H4 (cell line): ENCODE results near the gene ZEB2. TPM values are rescaled to one million over a fixed set of nuclear protein-coding genes. Genes with fewer than 3 reads are reported as not detected.

Source experiments
- DNase-seq: peaks from one replicate; pipeline ENCODE4 v3.0.0-alpha.2; 2015; ENCODE audit warnings: low spot score
- total RNA-seq: library from RNA; depleted of rRNA; stranded (reverse); fragments of >200 nt; shearing (Covaris generic); gene quantifications from 2 replicates; pipeline ENCODE4 v1.2.3, GENCODE V29; 2014

ZEB2 gene
- total RNA-seq, 1 experiment from 2014 or later, result 17.0 TPM

DNA sequence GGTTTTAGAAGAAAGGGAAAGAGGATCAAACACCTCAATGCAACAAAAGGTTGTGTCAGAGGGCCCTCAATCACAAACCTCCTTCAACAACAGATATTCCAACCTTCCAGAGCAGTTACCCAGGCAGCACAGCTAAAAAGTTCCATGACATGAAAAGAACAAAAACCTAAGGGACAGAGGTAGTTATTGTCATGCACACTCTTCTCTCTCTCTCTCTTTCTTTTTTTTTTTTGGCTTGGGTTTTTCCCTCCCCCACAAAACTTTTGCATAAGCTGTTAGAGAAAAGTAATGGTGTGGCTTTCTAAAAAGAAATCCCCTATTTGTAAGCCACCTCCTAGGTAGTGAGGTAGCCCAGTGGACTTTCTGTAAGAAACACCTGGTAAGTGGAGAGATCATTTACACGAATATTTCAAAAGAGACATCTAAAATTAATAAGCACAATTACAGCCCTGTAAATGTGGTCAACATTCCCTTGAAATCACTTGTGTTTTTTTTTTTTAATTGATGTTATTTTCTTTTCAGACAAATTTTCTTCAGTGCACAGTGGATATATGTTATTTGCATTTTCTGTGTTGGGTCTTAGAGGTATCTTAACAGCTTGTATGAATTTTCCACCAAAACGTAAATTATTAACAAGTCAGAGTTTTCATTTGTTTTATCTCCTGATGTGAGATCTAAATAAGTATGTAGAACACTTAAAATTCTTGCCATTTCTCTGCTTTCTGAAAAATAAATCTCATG is 48.4 kb downstream of the ZEB2 start:
- no peak for DNase-seq

DNA sequence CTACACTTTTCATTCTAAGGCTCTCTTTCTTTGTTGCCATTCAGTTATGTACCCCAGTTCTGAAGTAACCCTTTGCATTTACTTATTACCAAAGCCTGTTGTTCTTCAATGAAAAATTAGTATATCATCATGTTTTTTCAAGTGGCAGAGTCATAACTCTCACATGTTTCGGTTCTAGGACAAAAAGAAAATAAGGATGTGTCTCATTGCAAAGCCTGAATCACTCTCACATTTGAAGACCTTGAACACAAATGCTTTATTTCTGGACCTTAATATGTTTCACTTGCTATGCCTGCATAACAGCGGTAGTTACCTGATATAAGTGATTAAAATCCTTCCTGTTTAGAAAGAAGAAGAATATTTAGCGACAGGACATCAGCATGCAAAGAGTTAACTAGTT is 49.1 kb downstream of the ZEB2 start:
- DNase-seq, result no peak

- no peak for DNase-seq
These were observed 49.6 kb downstream of the ZEB2 start for GRCh38 chr2:144470334-144470733.

DNA sequence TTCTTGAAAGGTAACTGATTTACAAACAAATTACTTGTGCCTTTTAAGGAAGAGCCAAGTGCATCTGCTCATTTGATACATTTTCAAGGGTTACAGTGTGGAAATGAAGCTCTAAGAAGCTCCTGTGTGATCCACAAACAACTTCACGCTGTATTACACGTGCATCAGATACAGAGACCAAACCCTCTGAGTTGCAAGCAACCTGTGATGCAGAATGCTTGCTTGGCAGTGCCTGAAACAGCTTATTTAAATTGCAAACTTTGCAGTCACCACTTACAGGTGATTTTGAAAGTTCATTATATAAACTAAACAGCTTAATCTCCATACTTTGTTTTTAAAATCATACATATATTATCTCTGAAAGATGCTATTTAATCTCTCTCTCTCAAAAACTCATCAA is 50.1 kb downstream of the ZEB2 start:
- DNase-seq, result no peak

DNA sequence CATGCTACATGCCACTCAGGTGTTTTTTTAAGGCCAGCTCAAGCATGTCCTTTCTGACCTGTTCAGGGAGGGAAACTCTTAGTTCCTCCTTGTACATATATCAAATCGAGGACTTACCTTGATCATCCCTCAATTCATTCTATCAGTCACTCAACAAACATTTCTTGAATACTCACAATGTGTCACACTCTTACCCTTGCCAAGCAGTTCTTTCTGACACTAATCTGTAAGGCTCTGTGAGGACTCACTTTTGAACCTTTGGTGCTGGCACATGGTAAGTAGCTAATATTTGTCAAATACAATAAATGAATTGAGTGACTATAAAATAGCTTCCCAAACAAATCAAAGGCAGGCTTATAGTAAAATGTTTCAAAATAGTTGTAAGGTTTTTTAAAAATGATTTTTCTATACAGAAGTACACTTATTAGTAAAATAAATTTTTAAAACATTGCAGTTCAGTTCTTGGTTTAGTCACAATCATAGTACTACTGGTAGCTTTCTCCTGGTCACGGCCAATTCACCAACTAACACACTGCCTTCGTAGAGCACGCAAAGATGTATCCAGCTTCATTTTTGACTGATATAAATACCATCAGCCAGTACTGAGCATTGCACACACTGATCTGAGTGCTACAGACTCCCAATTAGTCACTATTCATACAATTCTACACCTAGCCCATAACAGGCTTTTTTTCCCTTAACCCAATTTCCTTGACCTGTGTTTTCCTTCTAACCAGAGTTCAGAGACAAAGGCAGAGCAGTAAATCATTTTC is 50.9 kb downstream of the ZEB2 start:
- no peak for DNase-seq

DNA sequence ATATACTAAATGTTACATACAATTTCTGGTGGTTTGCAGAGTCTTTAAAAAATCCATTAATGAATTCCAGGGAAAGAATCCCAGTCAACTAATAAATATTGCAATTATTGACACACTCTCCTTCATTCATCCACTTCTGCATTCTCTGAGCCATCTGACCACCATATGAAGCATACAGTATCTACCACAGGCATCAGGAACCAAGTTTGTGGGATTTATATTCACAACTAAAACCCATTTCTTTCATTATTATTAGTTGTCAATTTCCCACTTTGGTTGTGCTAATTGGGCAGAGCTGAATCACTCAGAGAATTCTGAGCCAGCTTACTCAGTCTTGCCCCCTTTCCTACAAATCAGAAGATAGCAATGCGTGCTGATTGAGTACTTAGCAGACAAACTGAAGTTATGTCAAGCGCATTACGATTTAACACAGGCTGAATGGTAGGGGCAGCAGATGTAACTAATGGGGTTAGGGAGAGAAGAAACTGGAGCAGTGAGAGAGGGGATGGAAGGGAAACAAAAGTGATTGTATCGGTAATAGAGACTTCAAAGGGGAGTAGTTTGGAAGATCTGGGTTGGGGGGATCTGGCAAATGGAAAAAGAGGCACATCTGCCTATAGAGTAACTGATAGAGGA is 52.3 kb downstream of the ZEB2 start:
- DNase-seq, result no peak

- DNase-seq, result no peak
These were observed 53.3 kb downstream of the ZEB2 start for GRCh38 chr2:144466637-144467036.

DNA sequence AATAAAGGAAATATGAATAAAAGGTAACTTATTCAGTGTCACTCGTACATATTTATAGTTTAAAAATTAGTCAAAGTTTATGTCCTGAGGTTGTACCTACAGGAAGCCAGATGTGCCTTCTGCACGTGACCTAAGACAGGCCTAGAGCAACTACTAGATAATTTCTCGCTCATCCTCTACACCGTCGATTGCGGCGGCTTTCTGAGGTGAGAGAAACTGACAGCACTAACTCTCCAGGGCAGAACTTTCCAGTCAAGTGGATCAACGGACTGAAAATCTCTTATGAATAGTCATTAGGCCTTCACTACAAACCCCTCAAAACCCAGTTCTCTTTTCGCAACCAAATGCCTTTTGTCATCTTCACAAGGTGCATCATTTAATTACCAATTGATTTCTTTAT is 54.2 kb downstream of the ZEB2 start:
- DNase-seq, result no peak

- DNase-seq, result no peak
These were observed 55.2 kb downstream of the ZEB2 start for GRCh38 chr2:144464730-144465129.

- no peak for DNase-seq
These were observed 56.7 kb downstream of the ZEB2 start for GRCh38 chr2:144463266-144463665.

- DNase-seq, result no peak
These were observed 57.7 kb downstream of the ZEB2 start for GRCh38 chr2:144462266-144462665.

DNA sequence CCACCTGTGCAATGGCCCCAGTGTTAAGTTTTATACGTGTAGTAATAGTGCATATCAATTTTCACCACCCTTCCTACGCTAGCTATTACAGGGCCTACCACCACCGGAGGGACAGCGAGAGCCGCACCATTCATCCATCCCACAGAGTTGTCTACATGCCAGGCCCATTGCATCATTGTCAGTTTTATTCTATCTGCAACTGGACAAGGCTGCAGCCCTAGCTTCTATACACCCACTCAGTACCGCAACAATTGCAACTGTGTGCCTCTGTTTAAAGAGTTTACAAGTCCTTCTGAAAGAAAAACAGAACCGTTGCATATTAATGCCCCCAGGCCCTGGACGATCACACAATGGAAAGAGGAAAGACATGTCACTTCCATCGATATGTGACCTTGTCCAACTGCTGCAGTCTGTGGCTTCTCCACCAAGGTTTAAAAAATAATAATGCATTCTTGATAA is 58.6 kb downstream of the ZEB2 start:
- DNase-seq, result peak; percentile 17

DNA sequence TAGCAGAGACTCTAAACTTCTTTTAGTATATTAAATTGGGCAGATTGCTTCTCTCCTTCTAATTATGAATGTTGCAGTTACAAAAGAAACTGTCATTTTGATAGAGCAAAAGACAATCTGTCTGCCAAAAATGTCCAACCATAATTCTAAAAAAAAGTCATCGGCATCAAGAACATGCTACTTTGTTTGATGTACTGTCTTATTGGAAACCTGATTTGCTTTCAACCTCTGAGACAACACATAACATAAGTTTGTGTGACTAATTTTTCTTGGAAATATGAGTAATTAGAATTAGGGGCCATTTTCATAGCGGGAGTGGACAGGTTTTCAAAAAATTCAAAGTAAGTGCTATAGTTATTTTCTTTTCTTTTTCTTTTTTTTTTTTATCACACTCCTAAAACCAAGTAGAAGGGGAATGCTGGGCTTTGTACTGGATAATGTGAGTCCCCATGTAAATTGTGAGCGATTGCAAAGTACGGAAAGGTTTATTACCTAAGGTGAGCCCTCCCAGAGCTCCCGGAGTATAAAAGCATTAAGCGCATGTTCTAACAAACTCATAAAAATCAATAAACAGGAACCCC is 59.1 kb downstream of the ZEB2 start:
- DNase-seq, result no peak

DNA sequence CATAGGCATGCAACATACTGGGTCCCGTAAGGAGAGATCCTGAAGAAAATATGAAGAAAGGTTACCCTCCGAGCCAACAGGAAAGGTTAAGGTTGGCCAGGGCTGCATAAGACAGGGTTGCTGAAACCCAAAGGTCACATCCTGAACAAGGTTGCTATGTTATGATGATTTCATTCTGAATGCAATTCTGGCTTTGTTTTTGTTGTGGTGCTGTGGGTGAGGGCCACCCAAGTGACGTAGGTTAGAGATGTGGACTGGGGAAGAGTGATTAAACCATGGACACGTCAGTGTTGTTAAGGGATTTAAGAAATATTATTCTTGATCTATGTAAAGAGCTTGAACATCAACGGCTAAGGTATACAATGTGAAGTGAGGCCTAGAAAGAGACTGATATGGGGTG is 60.0 kb downstream of the ZEB2 start:
- peak; percentile 16 for DNase-seq

GRCh38 chr2:144459286-144459685 is 60.6 kb downstream of the ZEB2 start:
- DNase-seq, result no peak

GRCh38 chr2:144458541-144458940 is 61.4 kb downstream of the ZEB2 start:
- no peak for DNase-seq

DNA sequence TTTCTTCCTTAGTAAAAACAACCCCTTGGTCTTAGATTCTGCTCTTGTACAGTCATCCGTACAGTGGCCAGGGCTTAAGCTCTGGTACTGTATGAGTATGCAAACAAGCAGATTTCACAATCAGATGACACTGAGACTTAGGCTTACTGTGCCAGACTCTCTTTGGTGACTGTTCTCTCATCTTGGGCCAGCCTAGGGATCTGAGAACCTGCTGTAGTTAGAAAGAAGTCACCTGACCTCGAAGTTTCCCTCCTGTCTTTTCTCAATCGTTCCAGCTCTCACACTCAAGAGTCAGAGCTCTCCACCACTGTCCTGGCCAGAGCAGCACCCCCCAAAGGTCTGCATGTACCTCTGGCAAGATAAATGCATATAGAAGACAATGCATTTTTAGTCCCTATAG is 63.2 kb downstream of the ZEB2 start:
- peak; percentile 78 for DNase-seq

GRCh38 chr2:144455987-144456386 is 63.9 kb downstream of the ZEB2 start:
- DNase-seq, result no peak

GRCh38 chr2:144454466-144455287 is 65.2 kb downstream of the ZEB2 start:
- no peak for DNase-seq

DNA sequence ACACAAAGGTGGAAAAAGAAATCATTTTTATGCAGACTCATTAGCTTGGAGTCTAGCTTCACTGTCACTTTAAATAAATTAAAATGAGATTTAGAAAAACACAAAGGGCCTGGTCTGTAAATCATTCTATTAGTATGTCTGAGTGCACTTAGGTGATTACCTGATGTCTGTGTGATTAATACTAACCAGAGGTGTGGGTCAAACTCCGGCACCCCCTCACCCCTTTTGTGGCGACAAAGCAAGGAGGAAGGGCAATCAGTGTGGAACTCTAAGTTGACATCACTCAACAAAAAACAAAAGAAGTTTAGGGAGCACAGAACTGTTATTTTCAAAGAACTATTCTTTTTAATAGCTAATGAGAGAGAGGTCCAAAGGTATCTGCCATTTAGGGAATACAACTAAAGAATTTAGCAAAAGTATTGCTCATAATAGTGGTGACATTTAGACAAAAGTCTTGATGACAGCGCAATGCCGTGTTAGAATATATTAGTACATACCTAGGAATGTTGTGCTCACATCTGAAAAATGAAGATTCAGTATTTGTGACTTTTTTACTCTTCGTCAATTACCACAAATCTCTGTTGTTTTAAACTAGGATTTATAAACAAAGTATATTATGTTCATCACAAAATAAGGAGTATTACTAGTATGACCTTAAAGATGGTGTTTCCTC is 66.3 kb downstream of the ZEB2 start:
- DNase-seq, result no peak

DNA sequence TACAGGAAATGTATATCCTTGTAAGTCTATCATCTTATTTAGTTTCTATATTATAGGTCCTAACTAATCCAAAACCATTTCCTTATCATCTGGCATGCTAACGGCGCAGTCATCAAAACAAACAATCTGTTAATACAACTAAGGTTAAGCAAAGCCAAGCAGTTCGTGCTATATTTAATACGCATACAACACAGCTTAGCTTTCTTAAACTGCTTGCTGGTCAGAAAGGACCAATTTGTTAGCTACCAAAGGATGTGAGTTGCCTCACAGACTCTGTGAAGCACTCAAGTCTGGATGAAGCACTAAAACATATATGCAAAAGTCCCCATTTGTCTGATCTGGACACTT is 67.0 kb downstream of the ZEB2 start:
- DNase-seq, result peak; percentile 27
